Ishikawa (cell line): ENCODE data around the gene ORC5.
A peak's percentile ranks its signal among the peaks of the same experiment; 100 is the strongest.

Experiments used
- CEBPB ChIP-seq: IDR thresholded peaks from 2 replicates; pipeline ENCODE4 v1.6.1; 2012
- CREB1 ChIP-seq: IDR thresholded peaks from 2 replicates; pipeline ENCODE4 v1.6.1; 2012; ENCODE audit warnings: low read depth
- EGR1 ChIP-seq: IDR thresholded peaks from 2 replicates; pipeline ENCODE4 v1.6.1; 2012
- EP300 ChIP-seq: IDR thresholded peaks from 2 replicates; pipeline ENCODE4 v1.6.1; 2012; ENCODE audit warnings: borderline replicate concordance
- FOXM1 ChIP-seq: IDR thresholded peaks from 2 replicates; pipeline ENCODE4 v1.6.1; 2012; ENCODE audit warnings: low read depth, borderline replicate concordance
- MAX ChIP-seq: IDR thresholded peaks from 2 replicates; pipeline ENCODE4 v1.6.1; 2012
- NFIC ChIP-seq: IDR thresholded peaks from 2 replicates; pipeline ENCODE4 v1.6.1; 2012
- RAD21 ChIP-seq: IDR thresholded peaks from 2 replicates; pipeline ENCODE4 v1.6.1; 2012; ENCODE audit warnings: low read depth
- REST ChIP-seq: IDR thresholded peaks from 2 replicates; pipeline ENCODE4 v1.6.1; 2012; ENCODE audit warnings: low read depth, mild to moderate bottlenecking
- TAF1 ChIP-seq: IDR thresholded peaks from 2 replicates; pipeline ENCODE4 v1.6.1; 2012; ENCODE audit warnings: low read depth, mild to moderate bottlenecking
- TCF12 ChIP-seq: IDR thresholded peaks from 2 replicates; pipeline ENCODE4 v1.6.1; 2012; ENCODE audit warnings: low read depth
- TEAD4 ChIP-seq: IDR thresholded peaks from 2 replicates; pipeline ENCODE4 v1.6.1; 2012
- USF1 ChIP-seq: IDR thresholded peaks from 2 replicates; pipeline ENCODE4 v1.6.1; 2012
- YY1 ChIP-seq: IDR thresholded peaks from 2 replicates; pipeline ENCODE4 v1.6.1; 2012; ENCODE audit warnings: low read depth
- ZBTB7A ChIP-seq: IDR thresholded peaks from 2 replicates; pipeline ENCODE4 v1.6.1; 2012; ENCODE audit warnings: low read depth

The ORC5 gene

GRCh38 chr7:104207731-104208420, at the start of gene ORC5:
Gene ORC5, minus strand, starts transcription at chr7:104208013. Its CDS starts 109 bp downstream, at chr7:104207904.
- peak; percentile 84 for TF ChIP-seq MAX
- no peak; the same call in 1 of the 2 replicates for TF ChIP-seq TEAD4
- TF ChIP-seq EP300: no peak
- TF ChIP-seq USF1: no peak
- TF ChIP-seq YY1: peak; percentile 49; the same call in 1 of the 2 replicates
- no peak for TF ChIP-seq ZBTB7A
- no peak for TF ChIP-seq CEBPB
- TF ChIP-seq NFIC: no peak
- peak; percentile 81 for TF ChIP-seq EGR1
- peak; percentile 96 for TF ChIP-seq TAF1
- TF ChIP-seq FOXM1: no peak
- TF ChIP-seq CREB1: peak; percentile 77
- no peak for TF ChIP-seq RAD21
- peak; percentile 29; the same call in 1 of the 2 replicates for TF ChIP-seq TCF12
- TF ChIP-seq REST: no peak

- TF ChIP-seq MAX (no peak), YY1 (no peak), TAF1 (no peak), CEBPB (no peak), TEAD4 (no peak)
Observed at GRCh38 chr7:104255616-104256015, 47.8 kb upstream of the ORC5 start.

- TF ChIP-seq EP300 (no peak), RAD21 (no peak), ZBTB7A (no peak), FOXM1 (no peak), NFIC (no peak), TCF12 (no peak), CREB1 (no peak), USF1 (no peak), MAX (no peak), REST (no peak), CEBPB (no peak), YY1 (no peak), EGR1 (no peak)
Observed at GRCh38 chr7:104255194-104255593, 47.4 kb upstream of the ORC5 start.

- TF ChIP-seq TCF12 (no peak), MAX (no peak)
Observed at GRCh38 chr7:104254696-104255095, 46.9 kb upstream of the ORC5 start.

GRCh38 chr7:104252409-104253134, 44.8 kb upstream of the ORC5 start:
- TF ChIP-seq CEBPB (no peak), TEAD4 (no peak), YY1 (no peak), TCF12 (no peak), TAF1 (no peak), REST (no peak), CREB1 (no peak), FOXM1 (no peak), USF1 (no peak), RAD21 (no peak), MAX (no peak), EGR1 (no peak), ZBTB7A (no peak), EP300 (no peak), NFIC (no peak)
